T-helper 2 cell treated with Interferon-gamma antibody and Interleukin-4, amounts not matched to agents 100 ng/mL and 5 ng/mL, for 36 hours (primary cell): ENCODE data around the gene NR3C2. TPM values are rescaled to one million over a fixed set of nuclear protein-coding genes. Genes with fewer than 3 reads are reported as not detected.
"Not testable (repeated sequence)": the region's sequence is repeated elsewhere in the genome, so short reads cannot be mapped to it uniquely, and the experiment has no call there.

ENCODE experiments used
- intact Hi-C: fragments of 100-400 bp; cut with micrococcal nuclease; formaldehyde crosslinking; loops from one replicate; pipeline ENCODE4 v1.15.1; 2023
- total RNA-seq: library from RNA; stranded (reverse); gene quantifications from 2 replicates; pipeline ENCODE4 v1.2.3, GENCODE V29; 2022

Gene NR3C2
- total RNA-seq, 1 donor from 2014 or later = 0.23 TPM

DNA sequence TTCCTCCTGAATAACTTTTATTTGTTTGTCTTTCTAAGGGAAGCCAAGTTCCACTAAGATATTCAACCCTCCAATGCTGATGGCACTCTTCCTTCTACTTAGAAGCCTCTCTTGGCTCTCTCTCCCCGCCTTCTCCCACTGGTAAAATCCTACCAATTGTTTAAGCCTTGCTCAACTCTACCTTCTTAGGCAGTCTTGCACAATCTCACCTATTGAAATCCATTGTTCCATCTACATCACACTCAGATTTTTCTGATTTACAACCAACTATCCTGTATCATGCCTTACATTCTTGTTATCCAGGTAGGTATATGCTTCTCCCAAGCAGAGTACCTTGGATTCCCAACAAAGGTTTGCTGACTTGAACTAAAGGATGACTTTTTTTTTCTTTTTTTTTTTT lies 69.1 kb downstream of the NR3C2 start:
- intact Hi-C loops = no loop called here

DNA sequence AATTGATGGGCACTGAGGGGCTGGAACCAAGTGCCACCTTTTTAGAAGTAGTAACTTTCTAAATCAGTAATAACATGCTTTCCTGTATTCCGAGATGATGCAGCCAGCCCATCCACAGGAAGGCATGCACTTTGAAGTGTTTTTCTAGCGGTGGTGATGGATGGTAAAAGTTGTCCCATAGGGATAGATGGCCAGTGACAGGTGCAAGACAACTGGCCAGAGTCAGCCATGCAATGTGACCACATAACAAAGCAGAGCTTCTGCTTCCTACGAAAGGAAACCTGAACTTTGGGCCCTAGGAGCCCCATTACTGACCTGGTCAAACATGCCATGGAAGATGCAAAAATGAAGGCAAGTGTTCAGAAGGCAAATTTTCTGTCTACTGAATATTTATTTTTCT lies 72.3 kb downstream of the NR3C2 start:
- intact Hi-C loops = no loop called here

DNA sequence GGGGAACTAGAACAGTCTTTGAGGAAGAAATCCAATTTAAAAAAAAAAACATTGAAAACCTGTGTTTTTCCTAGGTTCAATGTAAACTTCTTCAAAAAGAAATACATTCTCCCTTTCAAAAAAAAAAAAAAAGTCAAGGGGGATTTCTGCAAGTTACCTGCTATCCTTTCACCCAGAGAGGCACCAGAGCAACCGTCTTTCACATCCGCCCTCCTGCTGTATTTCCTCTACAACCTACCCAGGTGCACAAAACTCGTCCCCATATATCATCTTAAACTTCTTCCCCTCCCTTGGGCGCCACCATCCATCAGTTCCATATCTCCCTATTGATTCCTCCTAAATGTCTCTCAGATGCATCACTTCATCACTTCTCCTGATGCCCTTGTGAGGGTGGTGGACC lies 74.5 kb downstream of the NR3C2 start:
- intact Hi-C loops = no loop called here

DNA sequence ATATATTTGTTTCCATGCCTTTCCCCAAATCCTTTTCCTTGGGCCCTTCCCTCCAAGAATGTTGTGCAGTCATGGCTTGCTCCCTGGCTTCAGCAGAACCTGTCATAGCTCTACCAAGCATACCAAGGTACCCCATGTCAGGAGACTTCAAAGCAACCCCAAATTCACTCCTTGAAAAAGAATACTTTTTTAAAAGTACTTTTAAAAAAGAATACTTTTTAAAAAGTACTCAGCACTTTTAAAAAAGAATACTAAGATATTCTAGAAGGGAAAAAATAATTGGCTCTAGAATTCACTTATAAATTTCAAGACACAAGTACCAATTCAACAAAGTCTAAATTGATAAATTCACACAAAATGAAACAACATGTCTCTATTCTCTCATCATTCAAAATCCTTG lies 76.0 kb downstream of the NR3C2 start:
- intact Hi-C loops = no loop called here

DNA sequence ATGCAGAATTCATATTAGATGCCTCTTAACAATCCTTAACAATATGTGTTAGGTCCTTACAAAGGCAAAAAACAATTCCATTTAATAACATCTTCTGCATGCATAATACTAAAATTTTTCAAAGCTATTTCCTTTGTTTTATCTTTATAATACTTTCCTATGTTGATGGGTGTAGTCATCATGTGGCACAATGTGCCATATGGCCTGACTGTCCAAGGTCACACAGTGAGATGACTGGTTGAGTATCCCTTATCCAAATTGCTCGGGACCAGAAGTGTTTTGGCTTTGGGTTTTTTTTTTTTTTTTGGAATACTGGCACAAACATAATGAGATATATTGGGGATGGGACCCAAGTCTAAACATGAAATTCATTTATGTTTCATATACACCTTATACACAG lies 77.7 kb downstream of the NR3C2 start:
- intact Hi-C loops = no loop called here

DNA sequence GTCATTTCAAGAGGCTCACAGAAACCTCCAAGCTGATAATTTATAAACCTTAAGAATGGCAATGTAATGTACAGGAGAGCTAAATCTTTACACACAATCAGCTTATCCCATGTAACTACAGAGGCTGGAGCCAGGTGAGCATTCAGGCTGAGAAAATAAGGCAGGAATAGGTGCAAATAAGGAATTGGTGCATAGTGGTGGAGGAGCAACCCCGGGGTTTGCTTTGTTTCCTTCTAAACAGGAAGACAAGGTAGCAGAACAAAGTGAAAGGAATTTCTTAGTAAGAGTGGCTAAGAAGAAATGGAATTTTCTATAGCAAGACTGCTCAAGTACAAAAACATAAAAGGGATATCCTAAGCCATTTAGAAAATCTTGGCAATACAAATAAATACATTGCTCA lies 82.4 kb downstream of the NR3C2 start:
- intact Hi-C loops = no loop called here

DNA sequence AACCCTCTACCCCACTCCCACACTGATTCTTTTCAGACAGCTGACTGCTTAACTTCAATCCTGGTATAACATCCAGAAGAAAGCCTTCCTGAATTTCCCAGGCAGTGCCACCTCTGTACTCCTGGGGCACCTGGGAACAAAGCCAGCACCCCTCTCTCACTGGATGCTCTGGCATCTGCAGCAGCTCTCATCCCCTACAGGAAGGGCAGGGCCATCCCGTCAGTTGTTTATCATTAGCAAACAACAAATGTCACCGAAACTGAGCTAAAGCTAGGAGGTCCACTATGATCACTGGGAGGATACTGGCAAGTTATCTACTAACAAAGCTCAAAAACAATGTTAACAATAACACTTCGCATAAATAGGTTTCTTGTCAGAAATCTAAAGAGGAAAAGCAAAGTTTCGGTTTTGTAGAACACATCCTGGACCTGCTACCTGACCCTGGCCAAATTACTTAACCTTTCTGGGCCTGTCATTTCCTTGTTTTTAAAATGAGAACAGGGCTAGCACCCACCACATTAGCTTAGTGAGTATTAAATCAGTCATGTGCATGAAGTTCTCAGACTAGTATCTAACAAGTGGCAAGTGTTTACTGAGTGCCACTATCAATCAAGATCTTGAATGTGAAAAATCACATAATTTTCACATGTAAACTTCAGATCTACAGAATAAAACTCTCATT lies 86.6 kb downstream of the NR3C2 start:
- intact Hi-C loops = no loop called here

DNA sequence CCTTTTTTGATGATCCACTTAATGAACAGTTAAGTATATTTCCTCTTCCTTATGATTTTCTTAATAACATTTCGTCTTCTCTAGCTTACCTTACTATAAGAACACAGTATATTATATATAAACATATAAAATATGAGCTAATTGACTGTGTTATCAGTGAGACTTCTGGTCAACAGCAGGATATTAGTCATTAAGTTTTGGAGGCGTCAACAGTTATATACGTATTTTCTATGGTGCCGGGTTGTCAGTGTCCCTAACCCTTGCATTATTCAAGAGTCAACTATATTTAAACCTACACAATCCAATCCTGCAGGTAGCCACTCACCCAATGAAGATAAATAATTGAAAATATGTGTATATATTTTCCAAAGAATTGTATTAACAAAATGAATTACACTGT lies 88.0 kb downstream of the NR3C2 start:
- intact Hi-C loops = no loop called here

DNA sequence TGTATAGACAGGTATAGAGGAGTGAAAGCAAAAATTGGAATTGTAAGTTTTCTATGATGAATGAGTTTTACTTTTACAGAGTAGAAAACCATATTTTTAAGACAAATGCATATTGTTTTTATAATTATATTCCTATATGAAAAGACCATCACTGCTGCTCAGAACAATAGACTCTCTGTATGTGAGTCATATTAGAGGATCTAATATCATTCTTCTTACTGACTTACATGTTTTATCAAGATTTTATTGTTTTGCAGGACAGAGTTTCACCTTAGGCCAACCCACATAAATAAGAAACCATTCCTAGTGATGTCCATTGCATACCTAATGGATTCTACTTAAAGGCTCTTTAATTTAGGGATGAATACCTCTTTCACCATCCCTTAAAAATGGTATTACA lies 88.6 kb downstream of the NR3C2 start:
- intact Hi-C loops = no loop called here

DNA sequence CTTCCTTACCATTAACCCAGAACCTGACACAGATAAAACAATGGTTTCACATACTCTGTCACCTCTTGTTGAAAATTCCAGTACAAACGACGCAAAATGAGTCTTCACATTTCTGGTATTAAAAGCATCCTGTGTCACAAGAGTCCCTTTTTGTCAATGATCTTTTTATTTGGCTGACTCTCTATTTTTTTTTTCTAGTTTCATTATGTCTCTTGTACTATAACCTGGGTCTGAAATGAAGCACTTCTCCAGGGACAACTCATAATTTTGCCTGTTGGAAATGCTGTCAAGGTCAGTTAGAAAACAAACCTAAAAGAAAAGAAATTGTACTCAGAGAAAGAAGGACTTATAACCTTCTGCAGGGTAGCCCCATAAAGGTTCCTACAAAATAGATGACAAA lies 93.1 kb downstream of the NR3C2 start:
- intact Hi-C loops = no loop called here

DNA sequence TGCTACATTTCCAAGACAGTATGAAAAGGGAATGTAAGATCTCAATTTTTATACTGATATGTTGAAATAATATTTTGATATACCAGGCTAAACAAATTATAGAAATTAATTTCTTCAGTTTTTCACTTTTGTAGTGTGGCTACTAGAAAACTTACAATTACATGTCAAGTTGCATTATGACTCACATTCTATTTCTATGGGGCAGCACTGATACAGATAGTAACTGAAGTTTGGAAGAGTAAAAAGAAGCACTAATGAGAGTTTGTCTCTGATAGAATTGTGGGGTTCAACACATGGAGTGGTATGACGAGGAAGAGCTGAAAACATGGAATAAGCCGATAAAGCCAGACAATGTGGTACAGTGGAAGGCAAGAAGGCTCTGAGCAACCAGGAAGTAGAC lies 95.6 kb downstream of the NR3C2 start:
- intact Hi-C loops = no loop called here

DNA sequence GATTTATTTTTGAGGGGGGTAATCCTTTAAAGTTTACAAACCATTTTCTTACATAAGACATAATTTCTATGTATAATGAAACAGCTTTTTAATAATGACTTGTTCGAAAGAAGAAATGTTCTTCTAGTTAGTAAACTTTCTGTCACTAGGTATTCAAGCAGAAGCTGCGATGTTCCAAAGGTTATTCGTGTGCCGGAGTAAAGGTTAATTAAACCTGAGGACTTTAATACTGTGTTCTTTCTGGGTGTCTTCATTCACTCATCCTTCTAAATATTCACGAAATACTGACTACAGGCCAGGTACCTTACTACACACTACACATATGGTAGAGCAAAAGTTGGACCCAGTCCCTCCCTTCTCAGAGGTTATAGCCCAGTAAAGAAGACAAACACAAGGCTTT lies 96.7 kb downstream of the NR3C2 start:
- intact Hi-C loops = no loop called here

DNA sequence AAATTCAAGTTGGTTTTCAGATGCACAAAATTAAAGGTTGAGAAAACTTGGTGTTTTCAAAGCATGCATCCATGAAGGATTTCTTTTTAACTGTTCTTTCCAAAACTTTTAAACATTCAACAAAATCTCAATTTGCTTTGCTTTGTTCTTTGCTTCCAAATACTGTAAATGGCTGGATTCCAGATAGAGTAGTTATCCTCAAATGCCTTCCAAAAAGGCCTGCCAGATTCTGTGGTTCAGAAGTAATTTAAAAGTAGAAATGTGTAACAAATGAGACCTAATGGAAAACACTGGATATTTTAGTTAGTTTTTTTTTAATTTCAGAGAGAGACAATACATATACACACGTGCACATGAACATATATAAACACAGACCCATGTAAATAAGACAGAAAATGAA lies 97.3 kb downstream of the NR3C2 start:
- intact Hi-C loops = no loop called here

DNA sequence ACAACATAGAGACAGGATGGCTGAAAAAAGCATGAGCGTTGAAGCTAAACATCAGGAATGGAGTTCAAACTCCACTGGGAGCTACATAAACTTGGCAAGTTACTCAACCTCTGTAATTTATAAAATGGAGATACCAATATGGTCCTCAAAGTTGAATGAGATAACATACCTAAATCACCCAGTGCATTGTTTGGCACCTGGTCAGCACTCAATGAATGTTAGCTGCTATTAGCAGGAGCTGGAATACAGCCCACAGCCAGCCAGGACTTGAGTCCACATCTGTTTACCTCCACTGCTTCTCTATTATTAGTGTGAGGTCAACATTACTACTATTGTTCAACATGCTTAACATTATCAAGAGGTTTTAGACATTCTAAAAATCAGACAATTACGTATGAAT lies 97.9 kb downstream of the NR3C2 start:
- intact Hi-C loops = no loop called here

DNA sequence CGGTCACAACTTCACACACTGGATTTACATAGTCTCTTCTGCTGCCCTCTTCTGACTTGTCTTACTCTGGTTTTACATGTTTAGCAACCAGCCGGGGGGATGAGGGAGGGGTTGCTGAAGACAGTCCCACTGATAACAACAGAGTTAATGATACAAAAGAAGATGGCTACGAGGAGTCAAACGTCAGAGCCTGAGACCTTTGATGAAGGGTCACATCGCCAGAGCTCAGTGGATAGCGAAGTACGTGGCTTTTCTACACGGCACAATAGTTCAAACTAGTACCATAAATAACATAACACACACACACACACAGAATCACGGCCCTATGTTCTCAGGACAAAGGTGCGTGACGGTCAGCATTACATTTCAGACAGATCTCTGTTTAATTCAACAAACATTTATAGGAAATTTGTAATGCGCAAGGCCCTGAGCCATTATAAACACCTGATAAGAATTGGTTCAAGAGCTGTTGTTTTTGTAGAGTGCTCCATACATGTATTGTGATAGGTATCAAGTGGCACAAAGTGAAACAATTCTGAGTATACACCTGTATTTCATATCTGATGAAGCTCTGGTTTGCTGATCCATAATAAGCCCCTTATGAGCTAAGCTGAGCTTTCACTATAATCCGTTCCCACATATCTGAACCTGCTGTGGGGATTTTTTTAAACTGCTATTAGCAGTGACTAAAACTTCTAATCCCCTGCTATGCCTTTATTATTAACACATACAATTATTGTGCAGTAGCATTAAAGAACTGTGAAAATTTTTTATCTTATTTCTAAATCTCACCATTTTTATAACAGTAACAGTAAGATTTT lies 100.0 kb downstream of the NR3C2 start:
- intact Hi-C loops = no loop called here

DNA sequence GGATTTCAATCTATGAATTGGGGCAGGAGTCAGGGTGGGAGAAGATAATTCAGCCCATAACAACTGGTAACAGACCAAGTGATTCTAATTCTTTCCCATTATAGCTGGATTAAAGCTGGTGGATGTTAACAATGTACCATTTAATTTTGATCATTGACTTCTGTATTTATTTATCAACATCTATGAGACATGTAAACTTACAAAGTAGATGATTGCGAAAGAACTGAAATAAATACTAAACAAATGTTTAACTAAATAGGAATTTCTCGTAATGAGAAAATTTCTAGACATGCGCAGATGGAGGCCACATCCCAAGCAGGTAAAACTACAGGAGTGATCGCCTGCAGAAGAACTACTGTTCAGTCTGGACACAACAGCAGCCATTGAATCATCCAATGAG lies 107.1 kb downstream of the NR3C2 start:
- intact Hi-C loops = no loop called here

DNA sequence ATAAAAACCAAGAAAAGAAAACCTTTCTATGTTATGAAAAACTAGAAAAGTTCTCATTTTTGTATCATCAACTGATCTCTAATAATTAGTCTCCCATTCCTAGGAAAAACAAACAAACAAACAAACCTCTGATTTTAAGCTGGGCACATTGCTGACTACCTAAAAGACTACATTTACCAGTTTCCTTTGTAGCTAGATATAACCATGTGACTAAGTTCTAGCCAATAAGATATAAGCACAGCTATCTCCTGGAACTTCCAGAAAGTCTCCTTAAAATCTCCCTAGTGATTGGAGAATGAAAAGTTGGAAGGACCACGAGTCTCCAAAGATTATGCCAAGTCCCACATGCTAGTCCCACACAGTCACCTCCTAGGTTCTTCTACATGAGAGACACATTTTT lies 108.9 kb downstream of the NR3C2 start:
- intact Hi-C loops = no loop called here

DNA sequence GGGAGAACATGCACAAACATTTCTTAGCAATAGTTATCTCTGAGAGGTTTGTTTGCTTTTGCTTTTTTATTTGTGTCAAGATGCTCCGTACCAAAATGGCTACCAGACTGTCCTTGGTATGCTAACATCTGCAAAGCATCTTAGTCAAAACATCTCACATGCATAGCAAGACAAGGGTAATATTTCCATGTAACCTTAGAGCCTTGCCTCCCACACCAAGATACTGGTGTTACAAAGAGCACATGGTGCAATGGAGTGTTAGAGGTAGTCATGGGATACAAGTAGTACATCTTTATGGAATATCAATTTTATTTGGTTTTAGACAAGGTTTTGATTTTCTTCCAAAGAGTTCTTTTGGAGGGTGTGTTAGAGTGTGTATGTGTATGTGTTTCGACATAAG lies 109.7 kb downstream of the NR3C2 start:
- intact Hi-C loops = no loop called here

DNA sequence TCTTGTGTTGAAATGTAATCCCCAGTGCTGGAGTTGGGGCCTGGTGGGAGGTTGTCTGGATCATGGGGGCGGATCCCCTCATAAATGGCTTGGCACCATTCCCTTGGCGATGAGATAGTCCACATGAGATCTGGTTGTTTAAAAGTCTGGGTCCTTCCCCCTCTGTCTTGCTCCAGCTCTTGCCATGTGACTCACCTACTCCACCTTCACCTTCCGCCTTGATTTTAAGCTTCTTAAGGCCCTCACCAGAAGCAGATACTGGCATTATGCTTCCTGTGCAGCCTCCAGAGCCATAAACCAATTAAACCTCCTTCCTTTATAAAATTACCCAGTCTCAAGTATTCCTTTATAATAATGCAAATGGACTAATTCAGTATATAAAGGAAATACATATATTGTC lies 111.5 kb downstream of the NR3C2 start:
- intact Hi-C loops = no loop called here

DNA sequence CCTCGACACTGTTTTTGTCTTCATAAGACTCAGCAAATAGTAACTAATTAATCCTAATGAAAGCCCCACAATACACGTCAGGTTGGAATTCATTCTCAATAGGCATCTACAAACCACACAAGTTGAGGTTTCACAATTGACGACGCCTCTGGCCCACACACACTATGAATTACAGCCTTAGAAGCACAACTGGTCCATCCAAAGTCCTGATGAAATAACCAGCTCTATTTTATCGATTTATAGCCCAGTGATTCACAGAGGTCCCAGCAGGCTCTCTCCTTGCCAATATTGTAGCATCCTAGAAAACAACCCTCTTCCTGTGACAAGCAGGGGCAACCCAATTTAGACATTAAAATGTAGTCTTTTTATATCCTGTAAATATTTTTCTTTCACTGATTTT lies 112.1 kb downstream of the NR3C2 start:
- intact Hi-C loops = no loop called here

DNA sequence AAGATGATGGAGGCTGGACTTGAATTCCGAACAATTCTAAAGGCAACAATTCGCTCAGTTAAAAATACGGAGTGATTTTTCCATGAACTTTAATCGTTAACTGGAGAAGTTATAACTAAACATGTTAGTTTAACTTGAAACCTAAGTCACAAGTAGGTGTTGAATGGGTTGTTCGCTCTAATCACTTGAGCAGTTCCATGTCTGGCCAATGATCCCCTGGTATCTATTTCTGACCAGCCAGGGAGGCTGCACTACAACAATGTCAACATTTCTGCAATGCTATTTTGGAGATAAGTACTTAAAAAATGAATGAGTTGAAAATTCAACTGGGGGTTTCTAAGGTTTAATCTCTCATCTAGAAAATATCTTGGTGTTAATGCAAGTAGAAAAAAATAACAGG lies 112.5 kb downstream of the NR3C2 start:
- intact Hi-C loops = no loop called here

DNA sequence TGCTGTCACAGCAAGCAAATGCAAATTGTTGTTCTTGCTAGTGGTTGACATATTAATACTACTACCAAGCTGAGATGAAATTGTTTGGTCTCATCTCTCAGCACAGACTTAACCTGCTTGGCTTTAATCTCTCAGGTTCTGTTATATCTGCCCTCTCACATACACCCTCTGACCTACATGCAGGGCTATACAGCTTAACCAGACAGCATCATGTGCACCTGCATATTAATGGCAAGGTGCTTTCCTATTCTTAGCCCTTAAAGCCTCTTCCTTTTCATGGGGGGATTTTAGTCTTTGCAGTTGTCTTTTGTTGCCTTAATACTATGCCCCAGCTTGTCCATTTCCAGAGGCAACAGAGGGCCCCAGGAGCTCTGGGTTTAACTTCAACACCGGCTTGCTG lies 114.5 kb downstream of the NR3C2 start:
- intact Hi-C loops = no loop called here

DNA sequence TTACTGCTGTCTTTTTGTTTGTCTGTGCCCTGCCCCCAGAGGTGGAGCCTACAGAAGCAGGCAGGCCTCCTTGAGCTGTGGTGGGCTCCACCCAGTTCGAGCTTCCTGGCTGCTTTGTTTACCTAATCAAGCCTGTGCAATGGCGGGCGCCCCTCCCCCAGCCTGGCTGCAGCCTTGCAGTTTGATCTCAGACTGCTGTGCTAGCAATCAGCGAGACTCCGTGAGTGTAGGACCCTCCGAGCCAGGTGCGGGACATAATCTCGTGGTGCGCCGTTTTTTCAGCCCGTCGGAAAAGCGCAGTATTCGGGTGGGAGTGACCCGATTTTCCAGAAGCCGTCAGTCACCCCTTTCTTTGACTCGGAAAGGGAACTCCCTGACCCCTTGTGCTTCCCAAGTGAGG lies 118.9 kb downstream of the NR3C2 start:
- intact Hi-C loops = not testable (repeated sequence)
